Measurements from ENCODE around the gene ZNF487.
"Not testable (repeated sequence)": the region's sequence is repeated elsewhere in the genome, so short reads cannot be mapped to it uniquely, and the experiment has no call there.

GRCh38 chr10:43465086-43465735 lies 28.3 kb downstream of the ZNF487 start:
- TF ChIP-seq CTCF (conservative IDR thresholded peaks at IDR 0.05; ENCODE audit: low read length); EZH2phosphoT487 (IDR thresholded peaks at IDR 0.05; ENCODE audit: borderline replicate concordance): not testable (repeated sequence)

All from Loucy (cell line).